ENCODE results near the gene SNAP91.

DNA sequence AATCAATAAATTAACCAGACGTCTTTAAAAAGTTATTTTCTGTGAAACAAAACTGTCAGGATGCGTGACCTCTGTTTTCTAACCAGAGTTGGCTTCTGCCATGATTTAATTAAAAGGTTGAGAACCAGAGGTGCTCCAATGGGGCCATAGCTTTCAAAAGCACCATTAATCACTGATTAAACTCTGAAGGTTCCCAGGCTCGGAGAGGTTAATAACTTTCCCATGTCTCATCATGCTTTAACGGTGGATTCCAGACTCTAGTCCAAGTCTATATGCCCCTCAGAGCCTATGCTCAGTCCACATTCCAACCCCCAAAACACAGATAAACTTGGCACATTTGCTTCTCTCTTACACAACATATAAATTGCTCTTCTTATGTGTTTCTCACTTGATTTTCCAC is 95.5 kb downstream of the SNAP91 start:
- TF ChIP-seq, protein P1, sequence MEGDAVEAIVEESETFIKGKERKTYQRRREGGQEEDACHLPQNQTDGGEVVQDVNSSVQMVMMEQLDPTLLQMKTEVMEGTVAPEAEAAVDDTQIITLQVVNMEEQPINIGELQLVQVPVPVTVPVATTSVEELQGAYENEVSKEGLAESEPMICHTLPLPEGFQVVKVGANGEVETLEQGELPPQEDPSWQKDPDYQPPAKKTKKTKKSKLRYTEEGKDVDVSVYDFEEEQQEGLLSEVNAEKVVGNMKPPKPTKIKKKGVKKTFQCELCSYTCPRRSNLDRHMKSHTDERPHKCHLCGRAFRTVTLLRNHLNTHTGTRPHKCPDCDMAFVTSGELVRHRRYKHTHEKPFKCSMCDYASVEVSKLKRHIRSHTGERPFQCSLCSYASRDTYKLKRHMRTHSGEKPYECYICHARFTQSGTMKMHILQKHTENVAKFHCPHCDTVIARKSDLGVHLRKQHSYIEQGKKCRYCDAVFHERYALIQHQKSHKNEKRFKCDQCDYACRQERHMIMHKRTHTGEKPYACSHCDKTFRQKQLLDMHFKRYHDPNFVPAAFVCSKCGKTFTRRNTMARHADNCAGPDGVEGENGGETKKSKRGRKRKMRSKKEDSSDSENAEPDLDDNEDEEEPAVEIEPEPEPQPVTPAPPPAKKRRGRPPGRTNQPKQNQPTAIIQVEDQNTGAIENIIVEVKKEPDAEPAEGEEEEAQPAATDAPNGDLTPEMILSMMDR (IDR thresholded peaks at IDR 0.05) = no peak
- TF ChIP-seq POLR2AphosphoS5 (IDR thresholded peaks at IDR 0.05) = no peak
- TF ChIP-seq POLR2A (IDR thresholded peaks at IDR 0.05) = no peak
